Fibroblast of lung (primary cell): Measurements from ENCODE around the gene STX8.

Experiments
- CTCF ChIP-seq, 2 donors: IDR thresholded peaks in 1 of 2; conservative IDR thresholded peaks in 1 of 2; 1 replicate in 1 of 2; 2 replicates in 1 of 2; pipeline ENCODE4 v1.5.1; 2011 to 2012; ENCODE audit warnings: low read length in 2 of 2, control low read depth in 1 of 2, inconsistent platforms in 1 of 2, low read depth in 1 of 2, mild to moderate bottlenecking in 1 of 2
- EZH2 ChIP-seq: IDR thresholded peaks from 2 replicates; pipeline ENCODE4 v1.5.1; 2012; ENCODE audit warnings: low read length, control low read depth, mild to moderate bottlenecking; ENCODE audit errors: missing control alignments

- TF ChIP-seq CTCF (conservative IDR thresholded peaks at IDR 0.05 in 1 of 2, IDR thresholded peaks at IDR 0.05 in 1 of 2; ENCODE audit: low read depth in 1 of 2, low read length in 2 of 2), result no peak
- no peak for TF ChIP-seq EZH2
Observed at GRCh38 chr17:9370467-9370866, 205.2 kb downstream of the STX8 start.
